ENCODE measurements around the gene CCNQ. TPM values are rescaled to one million over a fixed set of nuclear protein-coding genes. Genes with fewer than 3 reads are reported as not detected.

CCNQ gene
- total RNA-seq, 2 donors from 2014 or later: 33.8 to 55.9 TPM

DNA sequence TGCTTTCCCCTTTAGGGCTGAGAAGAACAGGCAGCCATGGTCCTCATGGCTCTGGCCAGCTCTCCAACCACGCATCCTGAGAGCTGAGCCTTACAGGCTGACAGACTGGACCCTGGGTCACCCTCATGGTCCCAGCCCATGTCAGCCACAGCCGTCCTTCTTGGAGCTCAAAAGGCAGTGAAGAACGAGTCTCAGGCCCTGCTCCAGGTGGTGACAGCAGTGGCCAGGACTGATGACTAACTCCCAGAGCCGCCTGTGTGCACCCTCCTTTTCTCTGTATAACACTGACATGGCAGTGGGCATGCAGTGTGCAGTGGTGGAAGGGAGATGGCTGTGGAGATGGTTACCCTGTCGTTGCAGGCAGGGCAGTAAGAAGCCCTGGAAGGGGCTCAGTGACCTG lies 37.8 kb upstream of the CCNQ start:
- H3K27me3 ChIP-seq (replicated peaks; ENCODE audit: insufficient read depth): no peaks in the 10 kb centered on the region
- no peaks in the 10 kb centered on the region for H3K9me3 ChIP-seq
- DNase-seq (ENCODE audit: low spot score): no peak
- TF ChIP-seq, protein P1, sequence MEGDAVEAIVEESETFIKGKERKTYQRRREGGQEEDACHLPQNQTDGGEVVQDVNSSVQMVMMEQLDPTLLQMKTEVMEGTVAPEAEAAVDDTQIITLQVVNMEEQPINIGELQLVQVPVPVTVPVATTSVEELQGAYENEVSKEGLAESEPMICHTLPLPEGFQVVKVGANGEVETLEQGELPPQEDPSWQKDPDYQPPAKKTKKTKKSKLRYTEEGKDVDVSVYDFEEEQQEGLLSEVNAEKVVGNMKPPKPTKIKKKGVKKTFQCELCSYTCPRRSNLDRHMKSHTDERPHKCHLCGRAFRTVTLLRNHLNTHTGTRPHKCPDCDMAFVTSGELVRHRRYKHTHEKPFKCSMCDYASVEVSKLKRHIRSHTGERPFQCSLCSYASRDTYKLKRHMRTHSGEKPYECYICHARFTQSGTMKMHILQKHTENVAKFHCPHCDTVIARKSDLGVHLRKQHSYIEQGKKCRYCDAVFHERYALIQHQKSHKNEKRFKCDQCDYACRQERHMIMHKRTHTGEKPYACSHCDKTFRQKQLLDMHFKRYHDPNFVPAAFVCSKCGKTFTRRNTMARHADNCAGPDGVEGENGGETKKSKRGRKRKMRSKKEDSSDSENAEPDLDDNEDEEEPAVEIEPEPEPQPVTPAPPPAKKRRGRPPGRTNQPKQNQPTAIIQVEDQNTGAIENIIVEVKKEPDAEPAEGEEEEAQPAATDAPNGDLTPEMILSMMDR (IDR thresholded peaks at IDR 0.05): no peak
- TF ChIP-seq POLR2AphosphoS5 (IDR thresholded peaks at IDR 0.05) (no peak), POLR2A (IDR thresholded peaks at IDR 0.05) (no peak)
- H3K27ac ChIP-seq: no peak overlapping the region
- WGBS: 67% methylated on average over 2 of the region's 5 CpGs
- H3K4me3 ChIP-seq: no peak overlapping the region
- no peaks in the 10 kb centered on the region for H3K36me3 ChIP-seq
- intact Hi-C loops (cut with DNase I): no loop called here
- H3K4me1 ChIP-seq (replicated peaks): no peaks in the 10 kb centered on the region

DNA sequence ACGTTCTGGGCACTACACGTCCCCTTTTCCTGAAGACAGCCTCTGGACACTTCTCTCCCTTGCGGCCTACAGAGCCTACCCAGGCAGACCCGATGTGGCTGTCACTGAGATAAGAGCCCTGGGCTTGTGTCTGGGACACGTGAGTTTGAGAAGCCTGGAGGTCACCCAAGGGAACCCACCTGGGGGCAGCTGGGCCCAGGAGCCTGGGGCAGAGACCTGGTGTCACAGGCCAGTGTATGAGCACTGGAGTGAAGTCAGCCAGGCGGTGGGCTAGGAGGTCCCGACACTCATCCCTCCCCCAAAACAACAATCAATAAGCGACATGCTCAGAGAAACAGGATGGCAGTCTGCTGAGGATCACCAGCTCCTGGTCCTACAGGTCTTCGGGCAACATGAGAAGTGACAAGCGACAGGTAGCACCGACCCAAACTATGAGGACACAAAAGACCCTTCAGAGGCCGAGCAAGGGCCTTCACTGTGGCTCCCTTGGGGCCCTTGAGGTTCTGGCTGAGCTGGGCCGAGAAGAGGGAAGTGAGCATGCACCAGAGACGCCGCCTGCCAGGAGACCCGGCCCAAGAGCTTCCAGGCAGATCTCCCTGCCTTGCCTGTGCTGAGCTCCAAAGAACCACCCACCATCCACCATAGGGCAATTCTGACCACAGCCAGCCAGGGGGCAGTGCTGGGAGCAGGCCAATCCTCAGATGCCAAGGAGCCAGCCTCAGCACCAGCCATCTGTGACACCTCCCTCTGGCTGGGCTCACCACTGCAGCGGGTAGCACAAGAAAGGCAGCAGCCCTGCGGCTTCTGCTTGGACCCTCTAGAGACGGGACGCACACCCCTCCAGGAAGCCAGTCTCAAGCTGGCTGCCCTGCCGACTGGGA lies 37.1 kb upstream of the CCNQ start:
- Histone ChIP-seq H3K27me3 (replicated peaks; ENCODE audit: insufficient read depth) (no peaks in the 10 kb centered on the region), H3K4me3 (no peak overlapping the region), H3K36me3 (no peaks in the 10 kb centered on the region), H3K4me1 (replicated peaks) (no peaks in the 10 kb centered on the region), H3K9me3 (no peaks in the 10 kb centered on the region), H3K27ac (no peak overlapping the region)
- intact Hi-C loops (cut with DNase I): no loop called here
- TF ChIP-seq POLR2A (IDR thresholded peaks at IDR 0.05): no peak
- TF ChIP-seq POLR2AphosphoS5 (IDR thresholded peaks at IDR 0.05): no peak
- TF ChIP-seq, protein P1 (IDR thresholded peaks at IDR 0.05): no peak
- 92% methylated on average over 12 of the region's 21 CpGs for WGBS
- no peak for DNase-seq (ENCODE audit: low spot score)

- DNase-seq (ENCODE audit: low spot score): no peak
- Histone ChIP-seq H3K27me3 (replicated peaks; ENCODE audit: insufficient read depth) (no peaks in the 10 kb centered on the region), H3K27ac (no peak overlapping the region), H3K9me3 (no peaks in the 10 kb centered on the region), H3K4me1 (replicated peaks) (no peaks in the 10 kb centered on the region), H3K36me3 (no peaks in the 10 kb centered on the region), H3K4me3 (no peak overlapping the region)
- TF ChIP-seq POLR2A (IDR thresholded peaks at IDR 0.05): no peak
- TF ChIP-seq, protein P1 (IDR thresholded peaks at IDR 0.05): no peak
- TF ChIP-seq POLR2AphosphoS5 (IDR thresholded peaks at IDR 0.05): no peak
- intact Hi-C loops (cut with DNase I): no loop called here
- 63% methylated on average over 6 of the region's 6 CpGs for WGBS
These were observed 36.4 kb upstream of the CCNQ start for GRCh38 chrX:153635388-153635787.

DNA sequence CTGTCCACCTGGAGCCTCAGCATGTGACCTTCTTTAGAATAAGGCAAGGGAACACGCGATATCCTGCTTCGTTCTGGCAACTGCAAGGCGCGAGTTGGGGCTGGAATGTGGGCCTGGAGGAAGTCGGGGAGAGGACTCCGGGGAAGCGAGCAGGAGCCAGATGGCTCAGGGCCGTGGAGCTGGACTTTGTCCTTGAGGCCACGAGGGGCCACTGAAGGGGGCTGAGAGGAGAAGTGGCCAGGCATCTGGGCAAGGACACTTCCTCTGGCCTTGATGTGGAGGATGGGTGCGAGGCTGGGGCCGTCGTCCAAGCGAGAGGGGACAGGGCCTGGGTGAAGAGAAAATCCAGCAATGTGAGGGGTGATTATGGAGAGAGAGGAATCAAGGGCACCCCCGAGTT lies 35.9 kb upstream of the CCNQ start:
- intact Hi-C loops (cut with DNase I): no loop called here
- 35% methylated on average over 12 of the region's 15 CpGs for WGBS
- DNase-seq (ENCODE audit: low spot score): no peak

More for the DNA sequence above, 35.9 kb upstream of the CCNQ start:
- Histone ChIP-seq H3K4me1 (replicated peaks) (no peaks in the 10 kb centered on the region), H3K9me3 (no peaks in the 10 kb centered on the region), H3K27ac (no peak overlapping the region), H3K36me3 (no peaks in the 10 kb centered on the region), H3K27me3 (replicated peaks; ENCODE audit: insufficient read depth) (no peaks in the 10 kb centered on the region), H3K4me3 (no peak overlapping the region)
- no peak for TF ChIP-seq POLR2AphosphoS5 (IDR thresholded peaks at IDR 0.05)
- TF ChIP-seq, protein P1 (IDR thresholded peaks at IDR 0.05): no peak
- no peak for TF ChIP-seq POLR2A (IDR thresholded peaks at IDR 0.05)
